SIG-M5 (cell line): Measurements from ENCODE around the gene PRR3.

Experiments
- DNase-seq: peaks from one replicate; lab custom pipeline; 2025; lab: John Stamatoyannopoulos, UW

Gene PRR3

DNA sequence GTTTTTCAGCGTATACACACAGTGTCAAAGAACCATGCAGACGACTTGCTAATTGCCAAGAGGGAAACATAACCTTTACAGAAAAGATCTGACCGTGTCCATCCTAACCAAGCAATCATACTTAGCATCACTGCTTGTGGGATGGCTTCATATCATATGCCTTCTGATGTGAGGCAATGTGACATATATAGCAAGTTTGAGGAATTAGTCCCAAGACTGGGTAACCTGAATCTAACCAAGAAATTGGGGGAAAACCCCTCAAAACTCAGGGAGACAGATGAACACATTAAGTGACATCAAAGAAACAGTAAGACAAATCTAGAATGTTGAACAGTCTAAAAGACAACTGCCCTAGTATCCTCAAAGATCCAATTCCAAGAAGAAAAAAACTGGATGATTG, 19.2 kb upstream of the PRR3 start:
- no peak for DNase-seq

DNA sequence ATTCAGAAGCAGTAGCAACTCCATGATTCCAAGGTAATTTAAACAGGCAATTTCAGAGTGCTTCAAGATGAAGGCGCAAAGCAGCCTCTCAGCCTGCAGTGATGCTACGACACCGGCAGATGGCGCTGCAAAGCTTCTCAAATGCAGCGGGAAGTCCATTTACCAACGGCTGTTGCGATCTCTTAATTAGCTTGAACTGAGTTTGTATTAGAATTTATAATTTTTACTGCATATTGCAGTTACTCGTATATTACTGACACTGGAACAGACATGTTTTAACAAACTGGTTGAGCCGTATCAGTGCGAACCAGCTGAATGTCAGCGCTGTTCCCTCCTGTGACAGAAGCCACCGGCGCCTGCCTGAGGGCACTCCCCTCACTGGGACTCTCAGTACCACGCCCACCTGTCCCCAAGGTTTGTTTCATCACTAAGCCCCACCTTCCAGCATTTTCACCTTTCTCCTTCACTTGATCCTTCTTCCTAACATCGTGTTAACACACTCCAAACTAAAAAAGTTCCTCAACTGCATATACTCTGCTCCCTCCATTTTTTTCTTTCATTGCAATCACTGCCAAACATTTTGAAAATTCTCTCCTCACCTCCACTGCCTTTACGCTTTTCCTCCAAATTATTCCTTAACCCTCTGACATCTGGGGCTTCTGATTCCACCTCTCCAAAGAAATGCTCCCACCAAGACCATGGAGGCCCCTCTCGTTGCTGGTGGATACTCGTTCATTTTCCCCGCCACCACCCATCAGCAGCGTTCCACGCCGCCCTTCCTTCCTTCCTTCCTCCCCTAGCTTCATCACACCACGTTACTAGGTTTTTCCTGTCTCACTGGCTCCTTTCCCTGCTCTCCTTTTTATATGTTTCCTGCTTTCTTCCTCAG, 15.3 kb upstream of the PRR3 start:
- no peak for DNase-seq

DNA sequence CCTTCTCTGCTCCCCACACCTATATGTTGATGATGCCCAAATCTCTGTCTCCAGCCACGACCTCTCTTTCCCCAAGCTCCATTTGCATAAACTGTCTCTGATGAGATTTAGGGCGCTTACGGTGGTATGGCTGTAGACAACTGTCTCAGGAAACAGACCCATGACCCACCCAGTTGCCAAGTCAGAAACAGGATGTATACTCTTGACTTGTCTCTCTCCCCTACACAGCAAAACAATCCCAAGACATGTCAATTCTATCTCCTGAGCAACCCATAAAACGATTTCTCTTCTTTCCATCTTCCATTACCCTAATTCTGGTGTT, 14.7 kb upstream of the PRR3 start:
- DNase-seq, result no peak

DNA sequence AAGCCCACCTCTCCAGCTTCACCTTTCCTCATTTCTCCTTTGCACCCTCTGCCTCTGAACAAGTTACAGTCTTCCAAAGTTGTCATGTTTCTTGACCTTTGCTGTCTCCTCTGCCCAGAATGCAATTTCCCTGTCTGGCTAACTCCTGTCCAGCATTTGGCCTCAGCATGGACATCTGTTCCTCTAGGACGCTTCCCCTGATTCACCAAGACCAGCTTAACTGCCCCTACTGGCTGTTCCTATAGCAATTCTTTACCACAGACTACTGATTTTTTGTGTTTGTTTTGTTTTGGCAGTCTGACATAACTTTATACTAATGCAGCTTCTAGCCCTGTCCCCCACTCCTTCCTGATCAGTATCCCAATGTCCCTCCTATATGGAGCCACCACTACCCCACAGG, 14.2 kb upstream of the PRR3 start:
- DNase-seq, result no peak

DNA sequence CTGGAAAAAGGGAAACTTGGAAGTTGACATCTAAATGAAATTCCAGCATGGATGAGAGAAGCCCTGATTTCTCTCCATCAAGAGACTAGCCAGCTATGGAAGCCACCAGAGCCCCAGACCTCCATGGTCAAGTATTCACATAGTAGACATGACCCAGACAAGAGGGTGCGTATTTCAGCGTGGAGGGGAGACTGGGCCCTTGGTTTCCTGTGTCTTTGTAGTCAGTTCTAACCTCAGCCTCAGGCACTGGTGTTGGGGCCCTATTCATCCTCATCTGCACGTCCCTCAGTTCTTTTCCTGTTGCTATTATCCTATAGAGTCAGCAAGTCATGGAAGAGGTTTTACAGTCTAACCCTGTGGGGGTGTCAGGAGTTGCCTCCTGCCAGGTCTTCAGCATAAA, 13.3 kb upstream of the PRR3 start:
- no peak for DNase-seq

DNA sequence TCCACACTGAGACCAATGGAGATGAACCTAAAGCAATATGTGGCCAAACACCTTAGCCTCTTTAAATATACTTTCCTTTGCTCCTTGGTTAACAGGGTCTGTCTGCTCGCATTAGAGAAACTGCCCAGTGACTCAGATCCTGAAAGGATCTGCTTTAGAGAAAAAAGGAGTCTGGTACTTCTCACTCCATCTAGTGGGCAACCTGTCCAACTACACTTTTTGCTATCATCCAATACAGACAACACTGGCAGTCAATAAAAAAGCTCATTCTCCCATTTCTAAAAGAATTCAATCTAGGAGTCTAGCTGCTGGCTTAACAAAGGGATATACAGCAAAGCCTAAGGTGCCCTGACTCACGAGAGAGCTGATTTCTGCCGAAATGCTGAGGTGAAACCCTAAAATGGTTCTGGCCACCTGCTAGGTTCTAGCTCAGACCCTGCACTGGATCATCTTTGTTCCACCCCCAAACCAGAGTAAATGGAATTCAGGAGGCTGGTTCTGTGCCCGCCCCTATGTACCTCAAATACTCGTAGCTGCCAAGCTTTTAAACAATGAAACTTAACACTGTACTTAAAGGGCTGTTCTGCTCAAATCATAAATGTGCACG, 12.3 kb upstream of the PRR3 start:
- DNase-seq, result no peak

DNA sequence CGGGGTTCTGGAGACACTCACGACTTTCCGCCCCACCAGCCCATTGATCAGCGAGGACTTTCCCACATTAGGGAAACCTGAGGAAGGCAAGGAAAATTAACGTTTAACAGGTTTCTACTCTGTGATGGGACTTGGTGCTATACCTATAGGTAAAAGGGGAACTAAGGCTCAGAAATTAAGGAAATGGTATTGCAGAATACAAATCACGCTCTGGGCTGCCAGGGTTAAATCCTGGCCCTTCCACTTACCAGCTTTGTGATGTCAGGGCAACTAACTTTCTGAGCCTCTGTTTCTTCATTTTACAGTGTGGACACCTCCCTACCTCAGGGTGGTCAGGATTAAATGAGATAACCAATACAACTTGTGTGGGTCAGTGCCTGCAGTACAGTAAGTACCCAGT, 9.6 kb upstream of the PRR3 start:
- DNase-seq, result no peak

DNA sequence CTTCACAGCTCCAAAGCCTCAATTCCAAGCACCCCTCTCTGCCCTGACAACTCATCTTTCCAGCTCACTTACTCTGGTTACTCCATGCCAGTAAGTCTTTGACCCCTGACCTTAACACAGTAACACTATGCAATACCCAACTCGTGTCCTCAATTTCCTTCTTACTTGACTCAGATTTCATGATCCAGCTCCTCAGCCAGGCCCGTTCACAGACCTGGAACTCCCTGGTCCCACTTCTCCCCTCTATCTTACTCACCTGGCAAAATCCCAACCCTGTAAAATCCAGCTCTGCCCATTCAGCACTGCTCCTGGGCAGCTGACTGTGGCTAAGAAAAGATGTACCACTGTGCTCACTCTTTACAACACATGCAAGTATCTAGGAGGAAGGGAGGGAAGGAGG, 8.7 kb upstream of the PRR3 start:
- DNase-seq, result no peak

DNA sequence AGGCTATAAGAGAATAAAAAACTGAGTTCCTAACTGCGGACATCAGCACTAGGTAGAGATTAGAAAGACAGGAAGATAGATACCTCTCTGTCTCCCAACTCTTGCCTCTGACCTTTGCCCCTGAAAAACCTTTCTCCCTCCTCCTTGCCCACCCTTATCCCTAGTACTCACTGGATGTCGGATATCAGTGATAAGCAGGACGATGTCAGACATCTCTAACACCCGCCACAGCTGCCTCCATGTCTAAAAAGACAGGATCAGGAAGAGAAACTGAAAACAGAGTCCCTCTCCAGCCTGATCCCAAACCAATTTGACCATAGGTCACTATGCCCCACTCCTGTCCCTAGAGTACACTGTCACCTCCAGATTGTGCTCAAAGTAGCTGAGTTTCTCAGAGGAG, 2.7 kb upstream of the PRR3 start:
- DNase-seq, result no peak

DNA sequence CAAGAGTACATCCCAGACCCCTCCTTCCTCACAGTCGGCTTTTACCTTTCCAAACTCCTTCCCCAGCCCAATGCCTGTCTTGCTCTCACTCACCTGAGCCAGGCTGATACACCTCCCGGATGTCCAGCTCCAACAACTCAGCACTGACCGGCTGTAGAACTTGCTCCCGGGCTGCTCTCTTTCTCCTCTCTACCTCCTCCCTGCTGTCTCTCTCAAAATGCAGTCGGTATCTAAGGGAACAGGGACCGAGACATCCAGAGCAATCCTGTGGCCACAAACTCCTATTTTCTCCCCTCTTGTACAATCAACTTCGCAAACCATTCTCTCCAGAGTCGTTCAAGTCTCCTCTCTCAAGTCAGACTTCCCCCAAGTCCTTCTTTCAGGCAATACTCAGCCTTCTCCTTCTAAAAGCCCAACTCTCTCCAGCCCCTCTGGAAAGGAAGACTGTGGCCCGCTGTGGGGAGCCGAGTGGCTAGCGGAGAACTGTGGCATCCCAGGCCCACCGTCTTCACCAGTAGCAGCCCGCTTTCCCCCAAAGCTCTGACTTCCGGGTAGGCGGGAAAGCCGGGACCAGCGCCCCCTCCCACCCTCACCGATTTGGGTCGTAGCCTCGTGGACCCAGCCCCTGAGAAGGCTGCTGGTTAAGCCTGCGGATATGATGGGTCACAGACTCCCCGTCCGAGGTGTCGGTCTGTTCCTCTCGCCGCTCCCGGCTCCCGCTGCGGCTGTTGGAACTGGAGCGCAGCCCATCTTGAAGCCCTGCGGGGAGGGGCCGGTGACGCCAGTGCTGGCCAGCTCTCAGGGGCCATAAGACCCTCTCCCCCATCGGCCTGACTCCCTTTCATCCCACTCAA, 1.9 kb upstream of the PRR3 start:
- no peak for DNase-seq

DNA sequence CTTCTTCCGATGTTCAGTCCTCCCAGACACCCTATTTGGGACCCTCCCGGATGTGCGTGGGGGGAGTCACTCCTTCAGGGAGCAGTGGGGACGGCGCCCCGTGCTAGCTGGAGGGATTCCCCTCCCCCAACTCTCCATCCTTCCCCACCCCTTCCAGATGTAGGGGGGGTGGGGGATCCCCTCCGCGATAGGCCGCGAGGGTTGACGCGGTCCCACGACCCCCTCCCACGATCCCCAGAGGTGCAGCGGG, 1.4 kb upstream of the PRR3 start:
- no peak for DNase-seq

DNA sequence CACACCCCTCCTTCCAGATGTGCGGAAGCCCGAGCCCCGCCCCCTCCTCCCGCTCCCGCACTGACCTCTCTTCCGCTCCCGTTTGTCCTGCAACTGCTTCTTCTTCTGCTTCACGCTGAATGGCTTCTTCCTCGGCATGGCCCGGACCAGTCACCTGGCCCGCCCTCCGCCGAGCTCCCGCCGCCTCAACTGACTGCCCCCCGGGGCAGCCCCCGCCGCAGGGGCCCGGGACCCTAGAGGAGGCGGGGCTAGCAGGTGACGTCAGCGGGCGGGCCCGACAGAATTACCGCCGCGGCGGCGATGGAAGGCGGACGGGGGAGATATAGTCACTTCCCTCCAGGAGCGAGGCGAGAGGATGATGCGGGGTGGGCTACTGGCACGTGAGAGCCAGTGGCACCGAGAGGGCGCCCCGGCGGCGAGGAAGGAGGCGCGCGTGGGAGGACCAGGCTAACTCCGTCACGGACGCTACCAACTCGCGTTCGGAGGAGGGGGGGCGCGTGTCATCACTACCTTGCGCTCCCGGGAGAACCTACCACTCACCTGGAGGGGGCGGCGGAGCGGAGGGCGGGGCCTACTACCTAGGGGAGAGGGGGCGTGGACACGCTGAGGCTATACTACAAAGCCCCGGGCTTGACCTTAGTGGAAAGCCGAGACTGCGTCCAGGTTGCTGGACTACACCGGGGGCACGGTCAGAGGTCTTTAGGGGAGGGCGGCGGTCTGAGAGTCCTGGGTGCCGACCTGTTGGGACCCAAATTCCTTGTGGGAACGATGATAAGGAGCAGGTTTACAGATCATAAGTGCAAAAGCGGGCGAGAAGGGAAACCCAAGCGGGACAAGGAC, 809 bp upstream of the PRR3 start, which contains the start of gene GNL1:
Gene GNL1 (minus strand): TSS at position 424 of the 840 bp plus-strand sequence. CDS start 286 bp downstream, at position 138.
- peak; percentile 37 for DNase-seq

DNA sequence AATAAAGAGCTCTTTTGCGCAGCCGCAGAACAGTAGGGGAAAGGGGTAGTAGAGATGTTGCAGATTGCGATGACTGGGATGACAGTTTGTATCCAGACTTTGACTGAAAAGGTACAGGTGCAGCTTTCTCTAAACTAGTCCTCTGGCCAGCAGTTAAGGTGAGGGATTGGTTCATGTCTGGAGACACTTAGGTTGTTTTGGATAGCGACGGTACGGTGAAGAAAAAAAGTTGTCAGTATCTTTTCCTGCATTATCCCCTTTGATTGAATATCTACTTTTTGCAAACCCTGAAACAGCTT, 537 bp downstream of the PRR3 start:
- DNase-seq, result no peak

DNA sequence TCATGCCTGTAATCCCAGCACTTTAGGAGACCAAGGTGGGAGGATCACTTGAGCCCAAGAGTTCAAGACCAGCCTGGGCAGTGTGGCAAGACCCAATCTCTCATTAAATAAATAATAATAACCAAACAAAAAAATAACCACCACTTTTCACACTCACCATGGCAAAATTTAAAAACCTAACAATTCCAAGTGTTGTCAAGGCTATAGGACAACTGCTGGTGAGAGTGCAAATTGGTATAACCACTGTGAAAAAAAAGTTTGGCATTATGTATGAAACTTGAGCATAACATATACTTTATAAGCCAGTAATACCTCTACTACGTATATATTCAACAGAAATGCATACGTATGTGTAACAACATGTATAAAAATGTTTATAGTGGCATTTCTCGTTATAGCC, 3.8 kb downstream of the PRR3 start:
- no peak for DNase-seq

DNA sequence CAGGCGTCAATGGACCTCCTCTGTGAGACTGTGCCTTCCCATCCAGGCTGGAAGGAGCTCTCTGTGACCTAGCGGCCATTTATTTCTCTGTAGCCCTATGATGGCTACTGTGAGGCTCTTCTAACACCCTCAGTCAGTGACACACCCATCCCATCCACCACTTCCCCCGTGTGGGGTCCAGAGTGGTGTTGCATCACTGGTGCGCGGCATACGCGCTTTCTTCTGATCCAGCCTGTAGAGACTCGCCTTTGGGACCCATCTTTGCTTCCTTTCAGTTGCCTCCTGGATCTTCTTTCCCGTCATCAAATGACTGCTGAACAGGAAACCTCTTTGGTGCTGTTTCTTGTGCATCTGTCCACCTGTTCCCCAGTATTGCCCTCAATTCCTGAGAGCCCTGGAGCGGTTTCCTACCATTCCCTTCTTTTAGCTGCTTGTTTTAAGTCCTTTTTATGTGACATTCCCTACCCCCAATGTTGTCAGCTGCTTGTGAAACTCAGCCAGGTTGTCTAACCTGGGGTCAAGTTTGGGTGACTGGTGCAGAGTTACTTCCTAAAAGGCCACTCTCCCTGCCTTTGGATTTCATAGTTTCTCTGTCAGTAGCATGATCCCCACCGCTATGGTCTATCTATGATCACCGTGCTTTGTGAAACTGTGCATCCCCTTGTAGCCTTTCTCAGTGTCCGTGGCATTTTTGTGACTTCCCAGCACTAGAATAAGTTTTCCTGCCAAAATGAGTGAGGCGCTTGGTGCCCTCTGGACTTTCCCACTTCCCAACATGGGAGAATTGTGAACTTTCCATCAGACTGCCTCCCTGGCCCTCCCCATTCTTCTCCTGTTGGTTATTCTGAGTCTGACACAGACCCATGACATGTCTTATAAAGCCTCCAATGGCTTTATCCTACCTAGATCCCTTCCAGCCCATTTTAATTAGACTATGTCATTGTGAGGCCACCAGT, 5.7 kb downstream of the PRR3 start:
- DNase-seq, result no peak

DNA sequence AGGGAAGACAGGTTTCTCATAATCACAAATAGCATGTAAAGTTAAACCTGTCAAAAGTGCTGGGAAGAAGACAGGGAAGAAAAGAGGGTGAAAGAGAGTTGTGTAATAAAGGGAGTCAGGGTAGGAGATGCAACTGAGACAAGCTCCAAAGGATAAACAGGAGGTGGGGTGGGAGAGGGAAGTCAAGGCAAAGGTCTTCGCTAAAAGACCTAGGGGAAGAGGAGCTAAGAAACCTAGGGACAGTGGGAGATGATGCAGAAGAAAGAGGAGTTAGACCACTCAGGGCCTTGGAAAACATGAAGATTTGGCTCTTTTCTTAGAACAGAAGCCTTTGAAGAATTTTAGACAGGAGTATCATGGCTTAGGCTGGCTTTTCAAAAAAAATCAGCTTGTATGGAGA, 7.0 kb downstream of the PRR3 start:
- DNase-seq, result no peak

DNA sequence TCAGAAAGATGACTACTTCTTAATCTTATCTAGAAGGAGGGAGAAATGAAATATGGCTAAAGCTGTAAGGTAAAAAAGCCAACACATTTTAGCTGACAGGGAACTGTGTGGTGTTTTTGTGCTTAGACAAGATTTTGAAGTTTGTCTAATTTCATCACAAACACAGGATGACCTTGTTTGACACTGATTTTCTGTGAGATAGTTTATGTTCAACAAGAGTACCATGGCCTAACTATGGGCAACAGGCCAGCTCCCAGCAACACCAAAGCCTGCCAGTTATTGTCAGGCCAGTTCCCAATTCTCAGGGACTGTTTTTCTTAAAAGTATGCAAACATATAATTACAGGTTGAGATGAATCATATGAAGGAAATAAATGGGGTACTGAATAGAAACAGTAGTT, 8.7 kb downstream of the PRR3 start:
- no peak for DNase-seq

DNA sequence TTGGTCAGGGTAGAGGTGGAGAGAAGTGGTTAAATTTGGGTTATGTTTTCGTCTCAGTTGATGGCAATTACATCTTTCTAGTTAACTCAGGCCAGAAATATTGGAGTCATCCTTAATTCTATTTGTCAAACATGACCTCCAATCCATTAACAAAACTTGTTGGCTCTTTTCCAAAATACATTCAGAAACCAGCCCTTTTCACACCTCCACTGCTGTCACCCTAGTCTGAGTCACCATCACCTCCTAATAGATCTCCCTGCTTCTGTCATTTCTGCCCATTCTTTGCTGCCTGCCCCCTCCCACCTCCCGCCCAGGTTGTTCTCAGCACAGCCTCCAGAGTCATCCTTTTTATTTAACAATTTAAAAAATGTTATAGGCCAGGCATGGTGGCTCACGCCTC, 11.2 kb downstream of the PRR3 start:
- no peak for DNase-seq

DNA sequence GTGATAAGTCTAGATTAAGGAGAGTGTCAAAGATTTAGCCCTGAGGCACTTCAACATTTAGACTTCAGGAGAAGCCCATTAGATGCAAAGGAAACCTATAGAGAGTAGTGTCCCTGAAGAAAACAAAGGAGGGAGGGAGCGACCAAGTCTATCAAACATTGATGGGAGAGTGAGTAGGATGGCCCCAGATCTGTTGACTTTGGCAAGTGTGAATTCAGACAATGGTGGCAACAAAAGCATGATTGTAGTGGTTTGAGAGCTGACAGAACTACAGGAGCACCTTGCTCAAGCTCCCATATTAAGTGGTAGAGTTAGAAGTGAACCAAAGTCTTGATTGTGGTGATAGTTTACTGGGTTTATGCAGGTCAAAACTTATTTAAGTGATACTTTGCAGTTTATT, 13.2 kb downstream of the PRR3 start:
- no peak for DNase-seq

DNA sequence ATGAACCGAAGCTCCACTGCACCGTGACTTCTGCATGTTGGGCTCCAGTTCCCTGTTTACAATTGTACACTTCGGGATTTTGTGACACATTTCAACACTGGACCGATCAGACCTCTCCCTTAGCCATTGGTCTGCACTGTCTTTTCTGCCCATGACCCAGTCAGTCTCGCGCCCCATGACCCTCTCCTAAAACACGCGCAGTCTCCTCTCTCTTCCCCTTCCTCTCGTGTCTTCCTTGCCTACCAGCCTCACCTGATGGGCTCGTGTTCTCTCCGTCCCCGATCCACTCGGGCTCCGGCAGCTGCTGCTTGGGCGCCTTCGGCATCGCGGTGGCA, 13.6 kb downstream of the PRR3 start:
- DNase-seq, result no peak

DNA sequence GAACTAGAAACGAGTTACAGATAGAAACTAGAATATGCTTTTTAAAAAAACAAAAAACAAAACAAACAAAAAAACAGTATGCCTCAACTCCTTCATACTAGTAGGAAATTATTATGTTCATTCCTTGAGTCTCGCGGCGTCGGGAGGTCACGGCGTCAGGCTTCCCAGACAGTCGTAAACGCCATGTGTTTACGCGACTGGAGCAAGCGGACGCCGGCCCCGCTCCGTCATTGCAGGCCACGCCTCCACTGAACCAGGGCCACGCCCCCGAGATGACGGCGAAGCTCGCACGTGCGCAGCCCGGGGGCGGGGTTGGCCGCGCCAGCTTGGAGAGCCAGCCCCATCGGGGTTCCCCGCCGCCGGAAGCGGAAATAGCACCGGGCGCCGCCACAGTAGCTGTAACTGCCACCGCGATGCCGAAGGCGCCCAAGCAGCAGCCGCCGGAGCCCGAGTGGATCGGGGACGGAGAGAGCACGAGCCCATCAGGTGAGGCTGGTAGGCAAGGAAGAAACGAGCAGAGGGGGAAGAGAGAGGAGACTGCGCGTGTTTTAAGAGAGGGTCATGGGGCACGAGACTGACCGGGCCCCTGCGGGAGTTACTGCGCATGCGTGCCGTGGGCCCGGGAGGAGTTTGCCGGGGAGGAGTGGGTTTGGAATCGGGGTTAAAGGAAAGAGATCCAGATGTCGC, 14.1 kb downstream of the PRR3 start, which contains the start of gene ABCF1:
Gene ABCF1 (plus strand): TSS at position 368 of the 687 bp plus-strand sequence. CDS start 46 bp downstream, at position 414.
- DNase-seq, result peak; percentile 58
